ENCODE results near the gene IQCM. TPM values are rescaled to one million over a fixed set of nuclear protein-coding genes. Genes with fewer than 3 reads are reported as not detected.
"Not testable (repeated sequence)": the region's sequence is repeated elsewhere in the genome, so short reads cannot be mapped to it uniquely, and the experiment has no call there.

Gene IQCM
- total RNA-seq, 1 donor from 2014 or later, result not detected

GRCh38 chr4:149493492-149493891, 322.2 kb downstream of the IQCM start:
- TF ChIP-seq, protein P1, sequence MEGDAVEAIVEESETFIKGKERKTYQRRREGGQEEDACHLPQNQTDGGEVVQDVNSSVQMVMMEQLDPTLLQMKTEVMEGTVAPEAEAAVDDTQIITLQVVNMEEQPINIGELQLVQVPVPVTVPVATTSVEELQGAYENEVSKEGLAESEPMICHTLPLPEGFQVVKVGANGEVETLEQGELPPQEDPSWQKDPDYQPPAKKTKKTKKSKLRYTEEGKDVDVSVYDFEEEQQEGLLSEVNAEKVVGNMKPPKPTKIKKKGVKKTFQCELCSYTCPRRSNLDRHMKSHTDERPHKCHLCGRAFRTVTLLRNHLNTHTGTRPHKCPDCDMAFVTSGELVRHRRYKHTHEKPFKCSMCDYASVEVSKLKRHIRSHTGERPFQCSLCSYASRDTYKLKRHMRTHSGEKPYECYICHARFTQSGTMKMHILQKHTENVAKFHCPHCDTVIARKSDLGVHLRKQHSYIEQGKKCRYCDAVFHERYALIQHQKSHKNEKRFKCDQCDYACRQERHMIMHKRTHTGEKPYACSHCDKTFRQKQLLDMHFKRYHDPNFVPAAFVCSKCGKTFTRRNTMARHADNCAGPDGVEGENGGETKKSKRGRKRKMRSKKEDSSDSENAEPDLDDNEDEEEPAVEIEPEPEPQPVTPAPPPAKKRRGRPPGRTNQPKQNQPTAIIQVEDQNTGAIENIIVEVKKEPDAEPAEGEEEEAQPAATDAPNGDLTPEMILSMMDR (IDR thresholded peaks at IDR 0.05), result no peak
- Mint-ChIP-seq H3K27ac (ENCODE audit: unreplicated experiment) (no peak overlapping the region), H3K4me3 (ENCODE audit: unreplicated experiment) (no peak overlapping the region), H3K27me3 (ENCODE audit: low read depth) (peaks cover 2% of the 10 kb centered on the region), H3K36me3 (ENCODE audit: low read depth) (no peaks in the 10 kb centered on the region), H3K4me1 (ENCODE audit: low read depth) (no peaks in the 10 kb centered on the region), H3K9me3 (ENCODE audit: low read depth) (peaks cover 2% of the 10 kb centered on the region)
- no peak for DNase-seq (ENCODE audit: low spot score)

DNA sequence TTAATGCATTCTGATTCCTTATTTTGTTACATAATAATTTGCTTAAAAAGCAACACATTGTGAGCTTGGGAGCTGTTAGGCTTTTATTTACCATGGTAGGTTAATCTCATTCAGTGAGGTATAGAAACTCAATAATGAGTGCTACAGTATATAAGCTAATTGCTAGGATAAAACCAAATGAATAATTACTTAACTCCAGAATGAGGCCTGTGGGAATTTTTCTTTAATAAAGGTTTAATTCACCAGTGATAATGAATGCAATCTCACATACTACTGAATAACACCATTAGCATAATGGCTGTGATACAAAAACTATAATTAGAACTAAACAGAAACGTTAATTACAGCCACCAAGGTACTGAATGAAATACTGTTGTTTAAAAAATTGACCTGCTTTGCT, 326.3 kb downstream of the IQCM start:
- Mint-ChIP-seq H3K9me3 (ENCODE audit: low read depth) (no peaks in the 10 kb centered on the region), H3K27ac (ENCODE audit: unreplicated experiment) (no peak overlapping the region), H3K4me1 (ENCODE audit: low read depth) (no peaks in the 10 kb centered on the region), H3K36me3 (ENCODE audit: low read depth) (no peaks in the 10 kb centered on the region), H3K4me3 (ENCODE audit: unreplicated experiment) (no peak overlapping the region), H3K27me3 (ENCODE audit: low read depth) (peaks cover 2% of the 10 kb centered on the region)
- TF ChIP-seq, protein P1 (IDR thresholded peaks at IDR 0.05), result no peak
- no peak for DNase-seq (ENCODE audit: low spot score)

- no peak overlapping the region for H3K27ac Mint-ChIP-seq (ENCODE audit: unreplicated experiment)
- H3K9me3 Mint-ChIP-seq (ENCODE audit: low read depth), result peaks cover under 1% of the 10 kb centered on the region
- TF ChIP-seq, protein P1 (IDR thresholded peaks at IDR 0.05), result no peak
- no peaks in the 10 kb centered on the region for H3K4me1 Mint-ChIP-seq (ENCODE audit: low read depth)
- no peak for DNase-seq (ENCODE audit: low spot score)
- H3K4me3 Mint-ChIP-seq (ENCODE audit: unreplicated experiment), result no peak overlapping the region
- H3K36me3 Mint-ChIP-seq (ENCODE audit: low read depth), result no peaks in the 10 kb centered on the region
- peaks cover 2% of the 10 kb centered on the region for H3K27me3 Mint-ChIP-seq (ENCODE audit: low read depth)
Observed at GRCh38 chr4:149486861-149487260, 328.8 kb downstream of the IQCM start.

DNA sequence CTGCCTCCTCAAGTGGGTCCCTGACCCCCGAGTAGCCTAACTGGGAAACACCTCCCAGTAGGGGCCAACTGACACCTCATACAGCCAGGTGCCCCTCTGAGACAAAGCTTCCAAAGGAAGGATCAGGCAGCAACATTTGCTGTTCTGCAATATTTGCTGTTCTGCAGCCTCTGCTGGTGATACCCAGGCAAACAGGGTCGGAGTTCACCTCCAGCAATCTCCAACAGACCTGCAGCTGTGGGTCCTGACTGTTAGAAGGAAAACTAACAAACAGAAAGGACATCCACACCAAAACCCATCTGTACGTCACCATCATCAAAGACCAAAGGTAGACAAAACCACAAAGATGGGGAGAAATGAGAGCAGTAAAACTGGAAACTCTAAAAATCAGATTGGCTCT, 347.0 kb downstream of the IQCM start:
- H3K4me3 Mint-ChIP-seq (ENCODE audit: unreplicated experiment); H3K36me3 Mint-ChIP-seq (ENCODE audit: low read depth); H3K27me3 Mint-ChIP-seq (ENCODE audit: low read depth); DNase-seq (ENCODE audit: low spot score); H3K4me1 Mint-ChIP-seq (ENCODE audit: low read depth); H3K9me3 Mint-ChIP-seq (ENCODE audit: low read depth); H3K27ac Mint-ChIP-seq (ENCODE audit: unreplicated experiment): not testable (repeated sequence)

DNA sequence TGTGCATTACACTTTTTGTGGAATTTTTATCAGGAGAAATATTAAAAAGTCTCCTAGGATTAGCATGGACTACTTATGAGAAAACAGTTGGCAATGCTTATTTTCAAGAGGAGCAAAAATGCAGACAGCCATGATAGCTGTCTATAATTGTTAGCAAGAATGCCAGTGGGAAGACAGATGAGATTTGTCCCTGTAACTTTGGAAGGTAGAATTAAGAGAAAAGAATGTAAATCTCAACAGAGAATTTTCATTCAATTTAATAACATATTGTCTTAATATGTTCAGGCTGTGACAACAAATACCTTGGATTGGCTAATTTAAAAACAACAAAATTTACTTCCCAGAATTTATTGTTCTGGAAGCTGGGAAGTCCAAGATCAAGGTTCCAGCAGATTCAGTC, 349.2 kb downstream of the IQCM start:
- Mint-ChIP-seq H3K36me3 (ENCODE audit: low read depth) (no peaks in the 10 kb centered on the region), H3K27ac (ENCODE audit: unreplicated experiment) (no peak overlapping the region), H3K27me3 (ENCODE audit: low read depth) (no peaks in the 10 kb centered on the region), H3K4me3 (ENCODE audit: unreplicated experiment) (no peak overlapping the region), H3K4me1 (ENCODE audit: low read depth) (no peaks in the 10 kb centered on the region), H3K9me3 (ENCODE audit: low read depth) (peaks cover 7% of the 10 kb centered on the region)
- no peak for DNase-seq (ENCODE audit: low spot score)
- TF ChIP-seq, protein P1 (IDR thresholded peaks at IDR 0.05), result no peak

GRCh38 chr4:149465955-149466354, 349.7 kb downstream of the IQCM start:
- H3K4me3 Mint-ChIP-seq (ENCODE audit: unreplicated experiment), result no peak overlapping the region
- TF ChIP-seq, protein P1 (IDR thresholded peaks at IDR 0.05), result no peak
- H3K4me1 Mint-ChIP-seq (ENCODE audit: low read depth), result no peaks in the 10 kb centered on the region
- no peaks in the 10 kb centered on the region for H3K36me3 Mint-ChIP-seq (ENCODE audit: low read depth)
- peaks cover 7% of the 10 kb centered on the region for H3K9me3 Mint-ChIP-seq (ENCODE audit: low read depth)
- H3K27me3 Mint-ChIP-seq (ENCODE audit: low read depth), result no peaks in the 10 kb centered on the region
- no peak for DNase-seq (ENCODE audit: low spot score)
- no peak overlapping the region for H3K27ac Mint-ChIP-seq (ENCODE audit: unreplicated experiment)

Data from chondrocyte (in vitro differentiated cells).